HepG2 (cell line): ENCODE data around the gene RGS19. TPM values are rescaled to one million over a fixed set of nuclear protein-coding genes. Genes with fewer than 3 reads are reported as not detected.

Source experiments
- DMAP1 ChIP-seq: IDR thresholded peaks from 2 replicates; pipeline ENCODE4 v1.6.1; 2016
- ELF1 ChIP-seq: sonication (generic); formaldehyde crosslinking; IDR thresholded peaks from 2 replicates; pipeline ENCODE4 v1.4.0; 2020; ENCODE audit warnings: missing genetic modification reagents
- HOMEZ ChIP-seq: IDR thresholded peaks from 2 replicates; pipeline ENCODE4 v1.6.1; 2016; ENCODE audit warnings: low read depth
- MXD4 ChIP-seq: IDR thresholded peaks from 2 replicates; pipeline ENCODE4 v1.6.1; 2016; ENCODE audit warnings: mild to moderate bottlenecking, missing biosample characterization, missing genetic modification reagents
- PAXIP1 ChIP-seq: sonication (generic); formaldehyde crosslinking; conservative IDR thresholded peaks from 2 replicates; pipeline ENCODE4 v1.4.0; 2020; ENCODE audit warnings: mild to moderate bottlenecking, missing genetic modification reagents, moderate library complexity
- POLR2G ChIP-seq: fragments of 200-400 bp; formaldehyde crosslinking; IDR thresholded peaks from 2 replicates; pipeline ENCODE4 v1.6.1; 2018; ENCODE audit warnings: mild to moderate bottlenecking, low read depth, low read length, moderate library complexity
- SATB2 ChIP-seq: sonication (generic); formaldehyde crosslinking; IDR thresholded peaks from 2 replicates; pipeline ENCODE4 v1.5.0; 2020; ENCODE audit warnings: missing genetic modification reagents
- SMARCE1 ChIP-seq: fragments of 450-650 bp; IDR thresholded peaks from 2 replicates; pipeline ENCODE4 v1.6.1; 2017; ENCODE audit warnings: borderline replicate concordance
- ZBTB49 ChIP-seq: sonication (generic); formaldehyde crosslinking; IDR thresholded peaks from 2 replicates; pipeline ENCODE4 v1.4.0; 2020; ENCODE audit warnings: missing genetic modification reagents, borderline replicate concordance
- ZFAT ChIP-seq: sonication (generic); formaldehyde crosslinking; conservative IDR thresholded peaks from 2 replicates; pipeline ENCODE4 v1.8.1; 2023; ENCODE audit warnings: missing genetic modification reagents, inconsistent platforms
- ZFP62 ChIP-seq: sonication (generic); formaldehyde crosslinking; IDR thresholded peaks from 2 replicates; pipeline ENCODE4 v1.4.0; 2020; ENCODE audit warnings: missing genetic modification reagents
- ZFP82 ChIP-seq: sonication (generic); formaldehyde crosslinking; IDR thresholded peaks from 2 replicates; pipeline ENCODE4 v1.5.1; 2020; ENCODE audit warnings: mild to moderate bottlenecking, missing genetic modification reagents, borderline replicate concordance
- ZNF101 ChIP-seq: sonication (generic); formaldehyde crosslinking; IDR thresholded peaks from 2 replicates; pipeline ENCODE4 v1.4.0; 2020; ENCODE audit warnings: mild to moderate bottlenecking, low read depth, missing genetic modification reagents, borderline replicate concordance
- ZNF850 ChIP-seq: sonication (generic); formaldehyde crosslinking; conservative IDR thresholded peaks from 2 replicates; pipeline ENCODE4 v1.9.0; 2021; ENCODE audit warnings: mild to moderate bottlenecking, missing genetic modification reagents
- polyA plus RNA-seq, 8 experiments: library from polyadenylated mRNA; depleted of rRNA in 3 of 8; stranded (reverse) in 7 of 8; unstranded in 1 of 8; fragments of >200 nt; fragmentation: Illumina TruSeq in 4 of 8; extraction: Trizol in 4 of 8; gene quantifications; 2 replicates each; pipeline versions ENCODE4 v1.2.1 to v1.2.3, GENCODE V29; 2011 to 2016; ENCODE audit warnings: low read depth in 4 of 8, missing spikeins in 1 of 8, mixed read lengths in 1 of 8; ENCODE audit not compliant: insufficient read depth in 1 of 8
- total RNA-seq, 5 experiments: library from RNA; depleted of rRNA; stranded (reverse); fragments of >200 nt; fragmentation: Illumina TruSeq; extraction: Trizol; gene quantifications; 2 replicates each; pipeline ENCODE4 v1.2.3, GENCODE V29; 2016; ENCODE audit warnings: low read depth in 1 of 5
- TF ChIP-seq, protein P1 (sequence below): sonication (generic); formaldehyde crosslinking; IDR thresholded peaks from 2 replicates; pipeline ENCODE4 v1.4.0; 2020; ENCODE audit warnings: missing genetic modification reagents, borderline replicate concordance
- TF ChIP-seq, protein P2 (sequence below): sonication (generic); formaldehyde crosslinking; IDR thresholded peaks from 2 replicates; pipeline ENCODE4 v1.4.0; 2020; ENCODE audit warnings: mild to moderate bottlenecking, missing genetic modification reagents

RGS19 gene
- total and polyA plus RNA-seq, 2 of the 13 experiments (the other 11 are each of a cell fraction or from before 2014, with no cell fraction given) = 10.7 to 11.9 TPM

- TF ChIP-seq ZBTB49 (CRISPR knock-in tag) (no peak), ELF1 (CRISPR knock-in tag) (peak; percentile 59), PAXIP1 (CRISPR knock-in tag) (no peak), ZFAT (no peak), SMARCE1 (no peak), ZFP62 (CRISPR knock-in tag) (no peak), HOMEZ (no peak), MXD4 (CRISPR knock-in tag) (0 out of 2 replicates have a peak, but pooled peaks have one; percentile 16), SATB2 (CRISPR knock-in tag) (no peak), ZNF101 (no peak), POLR2G (peak; percentile 75), ZNF850 (CRISPR knock-in tag) (no peak; the same call in 1 of the 2 replicates), DMAP1 (CRISPR knock-in tag) (peak; percentile 60), ZFP82 (CRISPR knock-in tag) (0 out of 2 replicates have a peak, but pooled peaks have one; percentile 50)
- TF ChIP-seq, protein P1, sequence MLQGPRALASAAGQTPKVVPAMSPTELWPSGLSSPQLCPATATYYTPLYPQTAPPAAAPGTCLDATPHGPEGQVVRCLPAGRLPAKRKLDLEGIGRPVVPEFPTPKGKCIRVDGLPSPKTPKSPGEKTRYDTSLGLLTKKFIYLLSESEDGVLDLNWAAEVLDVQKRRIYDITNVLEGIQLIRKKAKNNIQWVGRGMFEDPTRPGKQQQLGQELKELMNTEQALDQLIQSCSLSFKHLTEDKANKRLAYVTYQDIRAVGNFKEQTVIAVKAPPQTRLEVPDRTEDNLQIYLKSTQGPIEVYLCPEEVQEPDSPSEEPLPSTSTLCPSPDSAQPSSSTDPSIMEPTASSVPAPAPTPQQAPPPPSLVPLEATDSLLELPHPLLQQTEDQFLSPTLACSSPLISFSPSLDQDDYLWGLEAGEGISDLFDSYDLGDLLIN (CRISPR knock-in tag) = no peak
- TF ChIP-seq, protein P2, sequence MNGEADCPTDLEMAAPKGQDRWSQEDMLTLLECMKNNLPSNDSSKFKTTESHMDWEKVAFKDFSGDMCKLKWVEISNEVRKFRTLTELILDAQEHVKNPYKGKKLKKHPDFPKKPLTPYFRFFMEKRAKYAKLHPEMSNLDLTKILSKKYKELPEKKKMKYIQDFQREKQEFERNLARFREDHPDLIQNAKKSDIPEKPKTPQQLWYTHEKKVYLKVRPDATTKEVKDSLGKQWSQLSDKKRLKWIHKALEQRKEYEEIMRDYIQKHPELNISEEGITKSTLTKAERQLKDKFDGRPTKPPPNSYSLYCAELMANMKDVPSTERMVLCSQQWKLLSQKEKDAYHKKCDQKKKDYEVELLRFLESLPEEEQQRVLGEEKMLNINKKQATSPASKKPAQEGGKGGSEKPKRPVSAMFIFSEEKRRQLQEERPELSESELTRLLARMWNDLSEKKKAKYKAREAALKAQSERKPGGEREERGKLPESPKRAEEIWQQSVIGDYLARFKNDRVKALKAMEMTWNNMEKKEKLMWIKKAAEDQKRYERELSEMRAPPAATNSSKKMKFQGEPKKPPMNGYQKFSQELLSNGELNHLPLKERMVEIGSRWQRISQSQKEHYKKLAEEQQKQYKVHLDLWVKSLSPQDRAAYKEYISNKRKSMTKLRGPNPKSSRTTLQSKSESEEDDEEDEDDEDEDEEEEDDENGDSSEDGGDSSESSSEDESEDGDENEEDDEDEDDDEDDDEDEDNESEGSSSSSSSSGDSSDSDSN (CRISPR knock-in tag) = peak; percentile 35
These were observed at the start of gene RGS19 (continued) for GRCh38 chr20:64079273-64080012.
